SHP77 treated with DMSO at 0.1 percent for 48 hours (cell line): ENCODE results near the gene IL13.

Experiments
- DNase-seq: peaks from one replicate; lab custom pipeline; 2025; lab: John Stamatoyannopoulos, UW

IL13 gene

GRCh38 chr5:132655821-132656773 lies 1.9 kb upstream of the IL13 start:
- DNase-seq = no peak

- DNase-seq = no peak
These were observed 1.1 kb upstream of the IL13 start for GRCh38 chr5:132656774-132657355.

- DNase-seq = no peak
These were observed 669 bp downstream of the IL13 start for GRCh38 chr5:132658381-132659302.

- no peak for DNase-seq
These were observed 1.9 kb downstream of the IL13 start for GRCh38 chr5:132659598-132660493.

GRCh38 chr5:132661231-132662003 lies 3.4 kb downstream of the IL13 start:
- no peak for DNase-seq

- DNase-seq = no peak
These were observed 4.0 kb downstream of the IL13 start for GRCh38 chr5:132662004-132662401.

- DNase-seq = no peak
These were observed 5.2 kb downstream of the IL13 start for GRCh38 chr5:132662925-132663770.

- no peak for DNase-seq
These were observed 6.1 kb downstream of the IL13 start for GRCh38 chr5:132663771-132664695.

- DNase-seq = no peak
These were observed 6.8 kb downstream of the IL13 start for GRCh38 chr5:132664696-132665209.

GRCh38 chr5:132665574-132666080 lies 7.7 kb downstream of the IL13 start:
- DNase-seq = no peak

- no peak for DNase-seq
These were observed 8.5 kb downstream of the IL13 start for GRCh38 chr5:132666310-132667123.

- no peak for DNase-seq
These were observed 9.3 kb downstream of the IL13 start for GRCh38 chr5:132667309-132667708.

GRCh38 chr5:132667761-132668705 lies 10.1 kb downstream of the IL13 start:
- no peak for DNase-seq

GRCh38 chr5:132668706-132669454 lies 10.9 kb downstream of the IL13 start:
- no peak for DNase-seq

- no peak for DNase-seq
These were observed 11.5 kb downstream of the IL13 start for GRCh38 chr5:132669455-132669820.
